Non-pigmented ciliary epithelial cell (primary cell): ENCODE data around the gene RFLNA.
"Not testable (repeated sequence)": the region's sequence is repeated elsewhere in the genome, so short reads cannot be mapped to it uniquely, and the experiment has no call there.

Experiments
- DNase-seq: peaks from one replicate; pipeline ENCODE4 v3.0.0-alpha.2; 2010; ENCODE audit warnings: low read depth

RFLNA gene

GRCh38 chr12:124283326-124283725, 11.6 kb upstream of the RFLNA start:
- no peak for DNase-seq

- DNase-seq: no peak
Measured at GRCh38 chr12:124284368-124284767, 10.5 kb upstream of the RFLNA start.

GRCh38 chr12:124286414-124286813, 8.5 kb upstream of the RFLNA start:
- DNase-seq: peak; percentile 17

GRCh38 chr12:124286971-124287370, 7.9 kb upstream of the RFLNA start:
- DNase-seq: no peak

GRCh38 chr12:124289634-124290600, 5.0 kb upstream of the RFLNA start:
- no peak for DNase-seq

- no peak for DNase-seq
Measured at GRCh38 chr12:124292385-124292784, 2.5 kb upstream of the RFLNA start.

GRCh38 chr12:124293286-124294003, 1.4 kb upstream of the RFLNA start:
- no peak for DNase-seq

- no peak for DNase-seq
Measured at GRCh38 chr12:124295431-124296058, 652 bp downstream of the RFLNA start.

GRCh38 chr12:124296295-124296915, 1.5 kb downstream of the RFLNA start:
- no peak for DNase-seq

GRCh38 chr12:124296916-124297351, 2.0 kb downstream of the RFLNA start:
- DNase-seq: no peak

- DNase-seq: no peak
Measured at GRCh38 chr12:124297389-124297788, 2.5 kb downstream of the RFLNA start.

GRCh38 chr12:124297856-124298255, 3.0 kb downstream of the RFLNA start:
- no peak for DNase-seq

GRCh38 chr12:124298685-124299410, 4.0 kb downstream of the RFLNA start:
- no peak for DNase-seq

GRCh38 chr12:124299628-124300388, 4.9 kb downstream of the RFLNA start:
- DNase-seq: no peak

GRCh38 chr12:124300657-124301056, 5.8 kb downstream of the RFLNA start:
- not testable (repeated sequence) for DNase-seq

GRCh38 chr12:124301084-124301654, 6.3 kb downstream of the RFLNA start:
- DNase-seq: no peak

GRCh38 chr12:124302241-124302806, 7.4 kb downstream of the RFLNA start:
- DNase-seq: no peak

GRCh38 chr12:124302807-124303578, 8.1 kb downstream of the RFLNA start:
- no peak for DNase-seq
